Fibroblast of pulmonary artery (primary cell): ENCODE results near the gene EPS15.
"Not testable (repeated sequence)": the region's sequence is repeated elsewhere in the genome, so short reads cannot be mapped to it uniquely, and the experiment has no call there.

Source experiments
- DNase-seq: peaks from one replicate; pipeline ENCODE4 v3.0.0-alpha.2; 2010; ENCODE audit warnings: low read depth
- H3K4me3 ChIP-seq: replicated peaks from 2 replicates; pipeline ENCODE4 v1.5.1; 2011; ENCODE audit warnings: low read depth, mild to moderate bottlenecking, control low read depth, low read length, moderate library complexity
- TF ChIP-seq, protein P1 (sequence below): IDR thresholded peaks from 2 replicates; pipeline ENCODE4 v1.5.1; 2011; ENCODE audit warnings: mild to moderate bottlenecking, control low read depth, low read length, inconsistent platforms; ENCODE audit errors: missing control alignments

The EPS15 gene

GRCh38 chr1:51420867-51421627 is 98.0 kb downstream of the EPS15 start:
- peak overlapping the region; percentile 34 for H3K4me3 ChIP-seq
- TF ChIP-seq, protein P1, sequence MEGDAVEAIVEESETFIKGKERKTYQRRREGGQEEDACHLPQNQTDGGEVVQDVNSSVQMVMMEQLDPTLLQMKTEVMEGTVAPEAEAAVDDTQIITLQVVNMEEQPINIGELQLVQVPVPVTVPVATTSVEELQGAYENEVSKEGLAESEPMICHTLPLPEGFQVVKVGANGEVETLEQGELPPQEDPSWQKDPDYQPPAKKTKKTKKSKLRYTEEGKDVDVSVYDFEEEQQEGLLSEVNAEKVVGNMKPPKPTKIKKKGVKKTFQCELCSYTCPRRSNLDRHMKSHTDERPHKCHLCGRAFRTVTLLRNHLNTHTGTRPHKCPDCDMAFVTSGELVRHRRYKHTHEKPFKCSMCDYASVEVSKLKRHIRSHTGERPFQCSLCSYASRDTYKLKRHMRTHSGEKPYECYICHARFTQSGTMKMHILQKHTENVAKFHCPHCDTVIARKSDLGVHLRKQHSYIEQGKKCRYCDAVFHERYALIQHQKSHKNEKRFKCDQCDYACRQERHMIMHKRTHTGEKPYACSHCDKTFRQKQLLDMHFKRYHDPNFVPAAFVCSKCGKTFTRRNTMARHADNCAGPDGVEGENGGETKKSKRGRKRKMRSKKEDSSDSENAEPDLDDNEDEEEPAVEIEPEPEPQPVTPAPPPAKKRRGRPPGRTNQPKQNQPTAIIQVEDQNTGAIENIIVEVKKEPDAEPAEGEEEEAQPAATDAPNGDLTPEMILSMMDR: no peak

GRCh38 chr1:51418384-51418959 is 100.6 kb downstream of the EPS15 start:
- no peak for DNase-seq
- H3K4me3 ChIP-seq: no peak overlapping the region
- TF ChIP-seq, protein P1: no peak

More at GRCh38 chr1:51420867-51421627, 98.0 kb downstream of the EPS15 start:
- DNase-seq: no peak

GRCh38 chr1:51417496-51418383 is 101.3 kb downstream of the EPS15 start:
- TF ChIP-seq, protein P1: no peak
- no peak overlapping the region for H3K4me3 ChIP-seq
- peak; percentile 64 for DNase-seq

DNA sequence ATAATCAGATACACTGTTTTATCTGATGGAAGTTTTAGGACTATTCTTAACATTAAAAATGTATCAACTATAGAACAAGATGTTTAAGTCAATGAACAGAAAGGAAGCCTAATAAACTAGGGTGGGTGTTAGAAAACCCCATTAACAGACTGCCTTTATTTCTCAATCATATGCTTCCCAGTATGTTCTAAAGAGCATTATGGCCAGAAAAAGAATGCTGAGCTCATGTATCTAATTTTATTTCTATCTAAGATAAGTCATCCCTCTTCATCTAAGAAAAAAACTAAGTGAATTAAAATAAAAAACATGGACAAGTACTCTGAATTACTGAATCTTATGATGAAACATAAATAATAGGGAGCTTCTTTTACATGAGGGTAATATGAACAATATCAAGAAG is 102.2 kb downstream of the EPS15 start:
- TF ChIP-seq, protein P1: no peak
- no peak overlapping the region for H3K4me3 ChIP-seq
- DNase-seq: no peak

- DNase-seq: no peak
- H3K4me3 ChIP-seq: no peak overlapping the region
- TF ChIP-seq, protein P1: no peak
These were observed 103.1 kb downstream of the EPS15 start for GRCh38 chr1:51415963-51416362.

- H3K4me3 ChIP-seq: no peak overlapping the region
- TF ChIP-seq, protein P1: no peak
- DNase-seq: no peak
These were observed 104.3 kb downstream of the EPS15 start for GRCh38 chr1:51414811-51415210.

- not testable (repeated sequence) for H3K4me3 ChIP-seq, DNase-seq
These were observed 107.2 kb downstream of the EPS15 start for GRCh38 chr1:51411820-51412219.
